OCI-M2 (cell line): ENCODE measurements around the gene TAF11L11.
"Not testable (repeated sequence)": the region's sequence is repeated elsewhere in the genome, so short reads cannot be mapped to it uniquely, and the experiment has no call there.

Source experiments
- DNase-seq: peaks from one replicate; lab custom pipeline; 2025; ENCODE audit not compliant: unreplicated experiment; lab: John Stamatoyannopoulos, UW

The TAF11L11 gene

GRCh38 chr5:17603880-17604279 lies at the start of gene TAF11L11:
TSS of gene TAF11L11 (plus strand) at chr5:17604183.
- DNase-seq = not testable (repeated sequence)

- not testable (repeated sequence) for DNase-seq
Measured at GRCh38 chr5:17585658-17586057, 18.3 kb upstream of the TAF11L11 start, which contains the start of gene TAF11L7. TSS of gene TAF11L7 (minus strand) at chr5:17585758.

GRCh38 chr5:17590860-17591259 lies 13.1 kb upstream of the TAF11L11 start, which contains the start of gene TAF11L8:
TSS of gene TAF11L8 (minus strand) at chr5:17590960.
- not testable (repeated sequence) for DNase-seq

- DNase-seq = not testable (repeated sequence)
Measured at GRCh38 chr5:17594255-17594654, 9.7 kb upstream of the TAF11L11 start, which contains the start of gene TAF11L9. TSS of gene TAF11L9 (minus strand) at chr5:17594394.

- DNase-seq = not testable (repeated sequence)
Measured at GRCh38 chr5:17597728-17598127, 6.3 kb upstream of the TAF11L11 start, which contains the start of gene TAF11L10. TSS of gene TAF11L10 (minus strand) at chr5:17597828.

- DNase-seq = no peak
Measured at GRCh38 chr5:17604951-17605350, 968 bp downstream of the TAF11L11 start.

GRCh38 chr5:17607461-17607860 lies 3.5 kb downstream of the TAF11L11 start:
- not testable (repeated sequence) for DNase-seq

GRCh38 chr5:17610092-17610491 lies 6.1 kb downstream of the TAF11L11 start, which contains the start of gene TAF11L12:
TSS of gene TAF11L12 (plus strand) at chr5:17610392.
- DNase-seq = not testable (repeated sequence)

GRCh38 chr5:17614872-17615605 lies 11.1 kb downstream of the TAF11L11 start:
- no peak for DNase-seq

- DNase-seq = no peak
Measured at GRCh38 chr5:17619354-17619753, 15.4 kb downstream of the TAF11L11 start.

- no peak for DNase-seq
Measured at GRCh38 chr5:17620627-17621026, 16.6 kb downstream of the TAF11L11 start.

GRCh38 chr5:17625686-17626085 lies 21.7 kb downstream of the TAF11L11 start:
- no peak for DNase-seq

GRCh38 chr5:17631788-17632187 lies 27.8 kb downstream of the TAF11L11 start, which contains the start of gene TAF11L13:
TSS of gene TAF11L13 (plus strand) at chr5:17632088.
- not testable (repeated sequence) for DNase-seq

GRCh38 chr5:17634160-17634559 lies 30.2 kb downstream of the TAF11L11 start, which contains the start of gene TAF11L14:
TSS of gene TAF11L14 (plus strand) at chr5:17634460.
- DNase-seq = no peak

- not testable (repeated sequence) for DNase-seq
Measured at GRCh38 chr5:17649232-17649631, 45.2 kb downstream of the TAF11L11 start.

GRCh38 chr5:17655201-17655759 lies 51.3 kb downstream of the TAF11L11 start:
- not testable (repeated sequence) for DNase-seq
